CD4-positive, alpha-beta memory T cell (primary cell): ENCODE measurements around the gene C6orf62. TPM values are rescaled to one million over a fixed set of nuclear protein-coding genes. Genes with fewer than 3 reads are reported as not detected.
"Not testable (repeated sequence)": the region's sequence is repeated elsewhere in the genome, so short reads cannot be mapped to it uniquely, and the experiment has no call there.

Experiments used
- CTCF ChIA-PET: fragments of 350-600 bp; sonication (Branson Sonifier 250); formaldehyde crosslinking; loops from one replicate; lab custom pipeline; 2021; ENCODE audit warnings: inconsistent platforms; ENCODE audit not compliant: partially characterized antibody; lab: Charles Lee
- POLR2A ChIA-PET: fragments of 350-600 bp; sonication (Branson Sonifier 250); formaldehyde crosslinking; loops from one replicate; lab custom pipeline; 2021; ENCODE audit not compliant: partially characterized antibody; lab: Charles Lee
- DNase-seq, 5 donors: peaks; one replicate each; pipeline versions ENCODE4 v3.0.0 to v3.0.0-alpha.2; 2020 to 2022; ENCODE audit warnings: mixed read lengths in 1 of 5
- H3K27ac ChIP-seq: one replicate; pipeline ENCODE4 v1.7.0; 2013; ENCODE audit warnings: low read depth, low read length
- H3K27me3 ChIP-seq: 2 replicates; pipeline ENCODE4 v1.7.0; 2013; ENCODE audit warnings: mild to moderate bottlenecking, low read length, moderate library complexity; ENCODE audit not compliant: insufficient read depth
- H3K36me3 ChIP-seq: 2 replicates; pipeline ENCODE4 v1.7.0; 2013; ENCODE audit warnings: mild to moderate bottlenecking, low read length, moderate library complexity; ENCODE audit not compliant: insufficient read depth
- H3K4me1 ChIP-seq: 2 replicates; pipeline ENCODE4 v1.7.0; 2013; ENCODE audit warnings: mild to moderate bottlenecking, low read length, moderate library complexity; ENCODE audit not compliant: insufficient read depth
- H3K4me3 ChIP-seq, 2 donors: one replicate each; pipeline ENCODE4 v1.7.0; 2013; ENCODE audit warnings: low read length in 2 of 2, mild to moderate bottlenecking in 1 of 2
- H3K9me3 ChIP-seq, 2 donors: one replicate each; pipeline ENCODE4 v1.7.0; 2013; ENCODE audit warnings: low read length in 2 of 2, control low read depth in 1 of 2; ENCODE audit not compliant: control insufficient read depth in 1 of 2
- H3K27ac Mint-ChIP-seq, 7 donors: one replicate each; pipeline ENCODE4 v1.8.0; 2020 to 2021; ENCODE audit warnings: mixed read lengths in 7 of 7, mild to moderate bottlenecking in 6 of 7, inconsistent platforms in 3 of 7, moderate library complexity in 3 of 7
- H3K27me3 Mint-ChIP-seq, 2 donors: one replicate each; pipeline ENCODE4 v1.8.0; 2020 to 2021; ENCODE audit warnings: mixed read lengths in 2 of 2
- H3K36me3 Mint-ChIP-seq, 2 donors: one replicate each; pipeline ENCODE4 v1.8.0; 2020 to 2021; ENCODE audit warnings: mixed read lengths in 2 of 2, inconsistent platforms in 1 of 2, mild to moderate bottlenecking in 1 of 2
- H3K4me1 Mint-ChIP-seq, 4 donors: one replicate each; pipeline ENCODE4 v1.8.0; 2020 to 2021; ENCODE audit warnings: mixed read lengths in 4 of 4, mild to moderate bottlenecking in 1 of 4
- H3K4me3 Mint-ChIP-seq, 8 donors: one replicate each; pipeline ENCODE4 v1.8.0; 2020 to 2021; ENCODE audit warnings: mixed read lengths in 8 of 8, mild to moderate bottlenecking in 7 of 8, moderate library complexity in 6 of 8, inconsistent platforms in 3 of 8
- H3K9me3 Mint-ChIP-seq, 8 donors: one replicate each; pipeline ENCODE4 v1.8.0; 2020 to 2021; ENCODE audit warnings: mixed read lengths in 8 of 8, mild to moderate bottlenecking in 5 of 8, inconsistent platforms in 3 of 8, moderate library complexity in 1 of 8
- intact Hi-C: fragments of 100-400 bp; cut with micrococcal nuclease; formaldehyde crosslinking; loops from one replicate; pipeline ENCODE4 v1.15.1; 2023
- polyA plus RNA-seq, 2 donors: library from polyadenylated mRNA; unstranded; fragments of 300-500 nt; fragmentation: Illumina TruSeq; gene quantifications; one replicate each; pipeline ENCODE4 v1.2.3, GENCODE V29; 2021
- total RNA-seq, 2 experiments: library from RNA; stranded (reverse); gene quantifications; one replicate each; pipeline ENCODE4 v1.2.3, GENCODE V29; 2021

C6orf62 gene
- total and polyA plus RNA-seq, 4 experiments from 2014 or later, result 90.1 to 176 (median 149) TPM

DNA sequence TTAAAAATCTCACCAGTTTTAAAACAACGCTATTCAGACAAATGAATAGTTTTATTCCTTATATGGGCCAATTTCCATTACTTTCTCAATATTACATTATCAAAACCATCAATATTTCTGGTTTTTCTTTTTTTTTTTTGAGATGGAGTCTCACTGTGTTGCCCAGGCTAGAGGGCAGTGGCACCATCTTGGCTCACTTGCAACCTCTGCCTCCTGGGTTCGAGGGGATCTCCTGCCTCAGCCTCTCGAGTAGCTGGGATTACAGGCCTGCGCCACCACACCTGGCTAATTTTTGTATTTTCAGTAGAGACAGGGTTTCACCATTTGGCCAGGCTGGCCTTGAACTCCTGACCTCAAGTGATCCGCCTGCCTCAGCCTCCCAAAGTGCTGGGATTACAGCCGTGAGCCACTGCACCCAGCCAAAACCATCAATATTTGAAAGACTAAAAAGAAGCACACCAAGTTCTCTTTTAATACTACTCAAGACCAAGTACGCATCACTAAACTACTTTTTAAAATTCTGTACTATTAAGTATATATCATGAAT is 2.3 kb downstream of the C6orf62 start:
- Mint-ChIP-seq H3K36me3 (peaks cover 35 to 79% of the 10 kb centered on the region in 2 donors), H3K27ac (peak overlapping the region in 5 of 7 donors; percentile 31 to 100 (median 80)), H3K4me3 (peak overlapping the region; percentile 77 to 100 (median 97)), H3K4me1 (peaks cover 54 to 88% (median 66%) of the 10 kb centered on the region in 4 donors)
- not testable (repeated sequence) for H3K9me3 Mint-ChIP-seq, H3K9me3 ChIP-seq, H3K27me3 Mint-ChIP-seq, DNase-seq, H3K27me3 ChIP-seq, H3K4me3 ChIP-seq
- Histone ChIP-seq H3K4me1 (peaks cover 73% of the 10 kb centered on the region), H3K27ac (peak overlapping the region; percentile 100), H3K36me3 (peaks cover 38% of the 10 kb centered on the region)
- intact Hi-C loops, result loop anchor here (2.0 kb wide), 1 partner anchor 14 kb away; no protein-coding TSS in a partner anchor
- ChIA-PET CTCF (interaction anchor here (2.5 kb wide), 1 partner anchor 301 kb away, joined by 10 read pairs; no protein-coding TSS in a partner anchor), POLR2A (interaction anchor here (1.1 to 4.7 kb wide), 5 partner anchors 8 to 310 kb away, joined by 3 to 45 read pairs (median 19); partner anchors contain the start of genes ACOT13, GMNN and TDP2)

DNA sequence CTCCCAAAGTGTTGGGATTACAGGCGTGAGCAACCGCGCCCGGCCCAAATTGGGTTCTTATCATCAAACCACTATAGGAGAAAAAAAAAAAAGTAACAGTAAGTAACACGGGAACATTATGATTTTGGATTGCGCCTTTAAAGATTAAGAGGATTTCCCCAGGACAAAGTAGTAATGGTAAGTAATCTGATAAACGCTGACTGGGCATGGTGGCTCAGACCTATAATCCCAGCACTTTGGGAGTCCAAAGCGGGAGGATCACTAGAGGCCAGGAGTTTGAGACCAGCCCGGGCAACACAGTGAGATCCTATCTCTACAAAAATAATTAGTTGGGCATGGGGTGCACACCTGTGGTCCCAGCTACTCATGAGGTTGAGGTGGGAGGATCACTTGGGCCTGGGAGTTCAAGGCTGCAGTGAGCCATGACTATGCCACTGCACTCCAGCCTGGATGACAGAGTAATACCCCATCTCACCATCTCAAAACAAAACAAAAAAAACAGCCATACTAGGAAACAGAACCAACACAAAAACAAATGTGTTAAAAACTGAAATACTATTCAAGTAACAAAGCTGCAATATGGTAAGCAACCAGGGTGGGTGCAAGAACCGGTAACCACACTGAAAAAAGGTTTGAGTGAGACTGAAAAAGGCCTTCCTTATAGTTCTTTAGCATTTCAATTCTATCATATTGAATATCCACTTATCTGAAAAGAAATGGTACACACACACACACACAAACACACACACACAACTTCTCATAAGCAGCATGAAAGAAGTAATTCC is 8.2 kb downstream of the C6orf62 start:
- H3K27me3 ChIP-seq, result no peaks in the 10 kb centered on the region
- Mint-ChIP-seq H3K9me3 (peaks cover 0 to 3% (median 0%) of the 10 kb centered on the region in 8 donors), H3K27ac (peak overlapping the region in 6 of 7 donors; percentile 61 to 89 (median 70)), H3K4me3 (peak overlapping the region in 6 of 8 donors; percentile 12 to 66 (median 48)), H3K4me1 (peaks cover 35 to 61% (median 49%) of the 10 kb centered on the region in 4 donors), H3K27me3 (no peaks in the 10 kb centered on the region), H3K36me3 (peaks cover 58 to 85% of the 10 kb centered on the region in 2 donors)
- ChIA-PET CTCF (interaction anchor here (1.4 kb wide), 1 partner anchor 307 kb away, joined by 3 read pairs; no protein-coding TSS in a partner anchor), POLR2A (interaction anchor here (0.8 to 1.4 kb wide), 2 partner anchors 9 to 44 kb away, joined by 4 to 5 read pairs; partner anchors contain the start of genes ACOT13, C6orf62 and TDP2)
- H3K27ac ChIP-seq, result peak overlapping the region; percentile 9
- intact Hi-C loops, result no loop called here
- no peak overlapping the region for H3K4me3 ChIP-seq
- peaks cover 48% of the 10 kb centered on the region for H3K4me1 ChIP-seq
- H3K9me3 ChIP-seq, result no peaks in the 10 kb centered on the region
- DNase-seq, result no peak
- H3K36me3 ChIP-seq, result peaks cover 84% of the 10 kb centered on the region

DNA sequence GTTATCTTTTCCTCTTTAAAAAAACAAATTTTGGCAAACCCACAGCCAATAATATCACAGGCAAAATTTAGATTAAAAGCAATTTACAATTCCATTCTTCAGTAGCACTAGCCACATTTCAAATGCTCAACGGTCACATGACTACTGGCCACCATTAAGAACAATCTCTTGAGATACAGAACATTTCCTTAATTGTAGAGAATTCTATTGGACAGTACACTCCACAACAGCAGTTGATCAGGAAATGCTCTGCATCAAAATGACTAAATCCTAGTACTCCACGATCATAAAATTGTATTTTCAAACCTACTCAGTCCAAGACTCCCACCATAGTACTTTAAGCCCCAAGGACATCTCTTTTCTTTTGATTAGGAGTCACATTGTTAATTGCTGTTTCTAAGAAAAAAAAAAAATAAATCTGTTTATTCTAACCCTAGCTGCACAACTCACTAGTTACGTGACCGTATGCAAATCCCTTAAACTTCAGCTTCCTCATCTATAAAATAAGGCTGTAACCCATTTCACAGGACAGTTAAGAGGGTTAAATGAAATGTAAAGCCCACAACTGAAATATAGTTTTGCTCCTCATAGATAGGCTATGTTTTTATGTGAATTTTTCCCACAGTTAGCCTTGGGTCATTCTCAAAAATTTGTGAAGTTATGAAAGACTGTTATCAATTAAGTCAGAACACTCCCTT is 9.8 kb downstream of the C6orf62 start:
- Histone ChIP-seq H3K4me3 (no peak overlapping the region), H3K36me3 (peaks cover 88% of the 10 kb centered on the region), H3K4me1 (peaks cover 32% of the 10 kb centered on the region), H3K9me3 (no peaks in the 10 kb centered on the region), H3K27me3 (no peaks in the 10 kb centered on the region), H3K27ac (peak overlapping the region; percentile 14)
- CTCF ChIA-PET, result interaction anchor here (0.9 kb wide), 1 partner anchor 129 kb away, joined by 3 read pairs; no protein-coding TSS in a partner anchor
- no peak for DNase-seq
- POLR2A ChIA-PET, result interaction anchor here (1.4 to 2.2 kb wide), 3 partner anchors 10 to 43 kb away, joined by 4 to 19 read pairs (median 7); partner anchors contain the start of genes ACOT13, C6orf62 and TDP2
- Mint-ChIP-seq H3K9me3 (peaks cover 0 to 3% (median 0%) of the 10 kb centered on the region in 8 donors), H3K27ac (peak overlapping the region in 5 of 7 donors; percentile 6 to 65 (median 52)), H3K36me3 (peaks cover 61 to 85% of the 10 kb centered on the region in 2 donors), H3K4me3 (no peak overlapping the region), H3K4me1 (peaks cover 29 to 51% (median 40%) of the 10 kb centered on the region in 4 donors), H3K27me3 (no peaks in the 10 kb centered on the region)
- intact Hi-C loops, result no loop called here

DNA sequence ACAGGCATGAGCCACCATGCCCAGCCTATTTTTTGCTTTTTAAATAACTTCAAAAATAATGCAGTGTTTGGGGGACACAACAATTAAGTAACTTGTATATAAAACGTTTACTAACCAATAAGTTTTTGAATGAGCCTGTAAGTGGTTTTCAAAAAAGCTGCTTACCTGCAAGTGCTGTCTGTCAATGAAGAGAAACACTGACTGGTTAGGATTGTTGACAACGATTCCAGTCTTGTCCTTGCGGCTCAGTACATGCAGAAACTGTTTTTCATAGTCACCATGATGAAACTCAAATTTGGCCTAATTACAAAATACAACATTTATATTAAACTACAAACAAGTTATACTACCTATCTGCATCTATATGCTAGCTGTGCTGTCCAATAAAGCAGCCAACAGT is 10.3 kb downstream of the C6orf62 start:
- no peak overlapping the region for H3K4me3 Mint-ChIP-seq
- no peak for DNase-seq
- H3K9me3 ChIP-seq, result no peaks in the 10 kb centered on the region
- peaks cover 25 to 49% (median 37%) of the 10 kb centered on the region in 4 donors for H3K4me1 Mint-ChIP-seq
- H3K27me3 Mint-ChIP-seq, result no peaks in the 10 kb centered on the region
- H3K36me3 ChIP-seq, result peaks cover 88% of the 10 kb centered on the region
- peak overlapping the region in 3 of 7 donors; percentile 42 to 65 (median 57) for H3K27ac Mint-ChIP-seq
- ChIA-PET CTCF (interaction anchor here (0.9 to 1.1 kb wide), 2 partner anchors 12 to 128 kb away, joined by 3 read pairs; no protein-coding TSS in a partner anchor), POLR2A (interaction anchor here (1.9 to 2.2 kb wide), 2 partner anchors 10 to 13 kb away, joined by 7 to 19 read pairs; partner anchors contain the start of gene C6orf62)
- no peak overlapping the region for H3K4me3 ChIP-seq
- no peak overlapping the region for H3K27ac ChIP-seq
- peaks cover 60 to 85% of the 10 kb centered on the region in 2 donors for H3K36me3 Mint-ChIP-seq
- H3K4me1 ChIP-seq, result peaks cover 27% of the 10 kb centered on the region
- no peaks in the 10 kb centered on the region for H3K27me3 ChIP-seq
- intact Hi-C loops, result no loop called here
- peaks cover 0 to 3% (median 0%) of the 10 kb centered on the region in 8 donors for H3K9me3 Mint-ChIP-seq

DNA sequence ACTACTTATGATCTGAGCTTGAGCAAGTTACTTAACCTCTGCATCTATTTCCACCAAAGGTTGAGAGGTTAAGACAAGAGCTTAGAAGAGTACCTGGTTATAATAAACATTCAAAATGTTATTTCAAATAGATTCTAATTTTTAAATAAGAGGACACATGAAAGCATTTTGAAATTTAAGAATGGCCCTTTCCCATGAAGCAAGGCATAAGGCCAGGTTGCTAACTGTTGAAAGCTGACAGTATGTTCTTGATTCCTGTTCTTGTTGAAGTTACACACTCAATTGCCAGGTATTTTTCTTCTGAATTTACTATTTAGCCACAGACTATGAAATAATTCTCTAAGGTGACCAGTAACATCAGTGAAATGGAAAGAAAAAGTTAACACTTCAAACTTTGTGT is 14.5 kb downstream of the C6orf62 start:
- ChIA-PET CTCF (interaction anchor here (1.5 to 13.2 kb wide), 2 partner anchors 14 to 123 kb away, joined by 5 to 185 read pairs; partner anchors contain the start of gene C6orf62), POLR2A (interaction anchor here (1.0 to 5.0 kb wide), 4 partner anchors 14 to 123 kb away, joined by 3 to 24 read pairs (median 4); partner anchors contain the start of genes ACOT13, C6orf62 and TDP2)

DNA sequence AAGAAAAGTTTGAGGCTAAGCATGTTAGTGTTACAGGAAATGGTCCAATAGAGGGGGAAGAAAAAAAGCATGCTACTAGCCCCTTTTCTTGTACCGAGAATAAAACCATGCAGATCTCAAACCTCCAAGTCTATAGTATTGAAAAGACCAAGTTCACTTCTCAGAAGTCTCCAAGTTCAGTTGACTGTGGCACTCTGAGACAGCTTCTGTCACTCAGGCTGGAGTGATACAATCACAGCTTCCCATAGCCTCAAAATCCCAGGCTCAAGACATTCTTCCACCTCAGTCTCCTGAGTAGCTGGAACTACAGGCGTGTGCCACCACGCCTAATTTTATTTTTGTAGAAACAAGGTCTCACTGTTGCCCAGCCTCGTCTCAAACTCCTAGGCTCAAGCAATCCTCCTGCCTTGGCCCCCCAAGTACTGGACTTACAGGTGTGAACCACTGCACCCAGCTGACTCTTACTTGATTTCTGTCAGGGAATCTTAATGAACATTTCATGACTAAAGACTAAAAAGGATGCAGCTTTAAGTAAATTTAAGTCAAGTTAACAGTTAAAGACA is 16.2 kb downstream of the C6orf62 start:
- no peaks in the 10 kb centered on the region for H3K27me3 Mint-ChIP-seq
- intact Hi-C loops, result loop anchor here (2.0 to 5.0 kb wide), 2 partner anchors 14 to 36 kb away; partner anchors contain the start of genes ACOT13 and TDP2
- H3K9me3 ChIP-seq, result no peaks in the 10 kb centered on the region
- CTCF ChIA-PET, result interaction anchor here (0.8 to 13.2 kb wide), 2 partner anchors 8 to 121 kb away, joined by 3 to 185 read pairs; no protein-coding TSS in a partner anchor
- no peaks in the 10 kb centered on the region for H3K9me3 Mint-ChIP-seq
- peaks cover 31 to 64% of the 10 kb centered on the region in 2 donors for H3K36me3 Mint-ChIP-seq
- no peaks in the 10 kb centered on the region for H3K27me3 ChIP-seq
- H3K27ac Mint-ChIP-seq, result peak overlapping the region; percentile 24 to 87 (median 53)
- POLR2A ChIA-PET, result interaction anchor here (1.5 to 5.0 kb wide), 2 partner anchors 12 to 16 kb away, joined by 5 to 24 read pairs; partner anchors contain the start of gene C6orf62
- H3K4me3 Mint-ChIP-seq, result no peak overlapping the region
- H3K36me3 ChIP-seq, result peaks cover 49% of the 10 kb centered on the region
- no peaks in the 10 kb centered on the region for H3K4me1 ChIP-seq
- H3K4me1 Mint-ChIP-seq, result peaks cover 6 to 31% (median 16%) of the 10 kb centered on the region in 4 donors
- H3K4me3 ChIP-seq, result no peak overlapping the region
- H3K27ac ChIP-seq, result no peak overlapping the region
- no peak for DNase-seq

More for the DNA sequence above, 14.5 kb downstream of the C6orf62 start:
- Histone ChIP-seq H3K4me1 (no peaks in the 10 kb centered on the region), H3K9me3 (no peaks in the 10 kb centered on the region), H3K27ac (no peak overlapping the region), H3K36me3 (peaks cover 66% of the 10 kb centered on the region), H3K27me3 (no peaks in the 10 kb centered on the region), H3K4me3 (no peak overlapping the region)
- Mint-ChIP-seq H3K36me3 (peaks cover 38 to 76% of the 10 kb centered on the region in 2 donors), H3K27ac (peak overlapping the region in 2 of 7 donors; percentile 57), H3K4me3 (no peak overlapping the region), H3K4me1 (peaks cover 10 to 35% (median 19%) of the 10 kb centered on the region in 4 donors), H3K27me3 (no peaks in the 10 kb centered on the region), H3K9me3 (no peaks in the 10 kb centered on the region)
- no peak for DNase-seq
- intact Hi-C loops, result loop anchor here (5.0 kb wide), 1 partner anchor 37 kb away; the partner anchor contains the start of genes ACOT13 and TDP2
